SHP77 treated with DMSO at 0.1 percent for 48 hours (cell line): ENCODE results near the gene ZNF138.
"Not testable (repeated sequence)": the region's sequence is repeated elsewhere in the genome, so short reads cannot be mapped to it uniquely, and the experiment has no call there.

ENCODE experiments used
- DNase-seq: peaks from one replicate; lab custom pipeline; 2025; lab: John Stamatoyannopoulos, UW

Gene ZNF138

GRCh38 chr7:64838691-64839090 is 44.5 kb downstream of the ZNF138 start:
- no peak for DNase-seq

GRCh38 chr7:64839910-64840309 is 45.7 kb downstream of the ZNF138 start:
- DNase-seq: no peak

DNA sequence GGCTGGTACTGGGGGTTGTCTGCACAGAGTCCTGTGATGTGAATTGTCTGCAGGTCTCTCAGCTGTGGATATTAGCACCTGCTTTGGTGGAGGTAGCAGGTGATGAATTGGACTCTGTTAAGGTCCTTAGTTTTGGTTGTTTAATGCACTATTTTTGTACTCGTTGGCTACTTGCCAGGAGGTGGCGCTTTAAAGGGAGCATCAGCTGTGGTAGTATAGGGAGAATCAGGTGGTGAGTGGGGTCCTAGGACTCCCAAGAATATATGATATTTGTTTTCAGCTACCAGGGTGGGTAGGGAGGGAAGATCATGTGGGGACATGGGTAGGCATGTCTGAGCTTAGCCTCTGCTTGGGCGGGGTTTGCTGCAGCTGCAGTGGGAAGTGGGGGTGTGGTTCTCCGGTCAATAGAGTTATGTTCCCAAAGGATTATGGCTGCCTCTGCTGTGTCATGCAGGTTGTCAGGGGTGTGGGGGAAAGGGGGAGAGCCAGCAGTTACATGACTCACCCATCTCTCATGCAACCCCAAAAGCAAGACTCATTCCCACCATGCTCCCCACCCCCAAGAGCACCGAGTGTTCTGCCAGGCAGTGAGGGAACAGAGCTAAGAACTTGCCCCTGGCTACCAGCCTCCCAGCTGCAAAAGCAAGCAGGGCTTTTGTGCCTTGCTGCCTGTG is 55.2 kb downstream of the ZNF138 start:
- peak; percentile 92 for DNase-seq

DNA sequence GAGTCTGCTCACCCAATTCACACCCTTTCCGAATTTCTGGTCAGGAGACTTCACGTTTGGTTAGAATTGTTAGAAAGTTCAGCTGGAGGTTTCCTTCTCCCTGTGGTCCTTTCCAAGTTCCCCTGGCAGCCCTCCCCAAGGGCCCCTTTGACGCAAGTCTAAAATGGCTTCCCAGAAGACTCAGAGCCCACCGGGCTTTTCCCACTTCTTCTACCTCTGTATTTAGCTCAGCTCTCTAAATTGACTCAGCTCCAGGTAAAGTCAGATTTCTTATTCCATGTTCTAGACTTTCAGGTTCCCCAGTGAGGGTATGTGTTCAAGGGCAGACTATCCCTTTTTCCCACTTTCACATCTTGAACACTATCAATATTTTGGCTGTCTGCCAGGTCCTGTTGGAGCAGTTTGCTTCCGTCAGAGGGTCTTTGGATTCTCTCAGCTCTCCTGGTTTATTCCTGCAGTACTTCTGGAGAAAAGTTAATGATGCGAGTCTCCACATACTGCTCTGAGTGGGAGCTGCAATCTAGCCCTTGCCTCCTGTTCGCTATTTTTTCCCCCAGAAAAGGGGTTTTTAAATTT is 55.8 kb downstream of the ZNF138 start:
- DNase-seq: no peak

GRCh38 chr7:64853679-64854078 is 59.5 kb downstream of the ZNF138 start:
- no peak for DNase-seq

- no peak for DNase-seq
Measured at GRCh38 chr7:64854969-64855368, 60.7 kb downstream of the ZNF138 start.

DNA sequence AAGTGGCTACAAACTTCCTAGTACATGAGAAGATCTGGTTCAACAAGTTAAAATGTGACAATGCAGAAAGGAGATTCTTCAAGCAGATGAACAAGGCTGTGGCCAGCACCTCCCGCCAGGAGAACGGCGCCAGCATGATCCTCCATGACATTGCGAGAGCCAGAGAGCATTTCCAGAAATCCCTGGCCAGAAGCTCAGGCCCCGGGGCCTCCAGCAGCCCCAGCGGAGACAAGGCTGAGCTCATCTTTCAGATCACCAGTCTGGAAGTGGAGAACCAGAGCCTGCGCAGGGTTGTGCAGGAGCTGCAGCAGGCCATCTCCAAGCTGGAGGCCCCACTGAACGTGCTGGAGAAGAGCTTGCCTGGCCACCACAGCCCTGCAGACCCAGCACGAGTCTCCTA is 68.8 kb downstream of the ZNF138 start:
- DNase-seq: no peak

GRCh38 chr7:64863530-64863929 is 69.3 kb downstream of the ZNF138 start:
- not testable (repeated sequence) for DNase-seq

DNA sequence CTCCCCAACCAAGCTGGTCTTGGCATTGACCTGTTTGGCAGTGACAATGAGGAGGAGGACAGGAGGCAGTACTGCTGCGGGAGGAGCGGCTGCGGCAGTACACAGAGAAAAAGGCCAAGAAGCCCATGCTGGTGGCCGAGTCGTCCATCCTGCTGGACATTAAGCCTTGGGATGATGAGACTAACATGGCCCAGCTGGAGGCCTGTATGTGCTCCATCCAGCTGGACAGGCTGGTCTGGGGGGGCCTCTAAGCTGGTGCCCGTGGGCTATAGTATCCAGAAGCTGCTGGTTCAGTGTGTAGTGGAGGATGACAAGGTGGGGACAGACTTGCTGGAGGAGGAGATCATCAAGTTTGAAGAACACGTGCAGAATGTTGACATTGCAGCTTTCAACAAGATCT is 69.7 kb downstream of the ZNF138 start:
- no peak for DNase-seq

DNA sequence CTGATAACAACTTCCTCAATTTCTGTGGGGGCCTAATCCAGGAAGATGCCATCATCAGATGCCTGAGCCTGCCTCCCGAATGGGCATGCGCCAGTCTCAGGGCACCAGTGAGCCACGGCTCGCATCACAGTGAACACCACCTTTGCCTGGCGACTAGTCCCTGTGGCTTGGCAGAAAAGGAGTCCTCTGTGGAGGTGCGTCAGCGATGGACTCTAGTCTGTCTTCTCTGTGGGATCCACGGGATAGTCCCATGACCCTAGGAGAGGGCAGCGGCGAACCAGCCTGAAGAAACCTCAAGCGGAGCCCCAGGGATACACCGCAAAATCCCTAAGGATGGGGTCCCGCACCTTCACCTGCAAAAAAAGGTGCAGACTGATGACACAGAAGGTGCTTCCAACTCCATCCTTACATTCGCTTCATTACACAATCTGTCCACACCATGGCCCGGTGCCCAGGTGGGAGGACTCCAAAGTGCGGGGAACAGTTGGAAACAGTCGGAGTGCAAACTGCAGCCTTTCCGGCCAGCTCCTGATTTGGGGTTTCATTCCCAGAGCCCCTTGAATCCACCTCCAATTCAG is 73.7 kb downstream of the ZNF138 start:
- no peak for DNase-seq

GRCh38 chr7:64868499-64868898 is 74.3 kb downstream of the ZNF138 start:
- DNase-seq: no peak

- DNase-seq: no peak
Measured at GRCh38 chr7:64869121-64869725, 75.0 kb downstream of the ZNF138 start.

- DNase-seq: no peak
Measured at GRCh38 chr7:64869912-64870562, 75.8 kb downstream of the ZNF138 start.

DNA sequence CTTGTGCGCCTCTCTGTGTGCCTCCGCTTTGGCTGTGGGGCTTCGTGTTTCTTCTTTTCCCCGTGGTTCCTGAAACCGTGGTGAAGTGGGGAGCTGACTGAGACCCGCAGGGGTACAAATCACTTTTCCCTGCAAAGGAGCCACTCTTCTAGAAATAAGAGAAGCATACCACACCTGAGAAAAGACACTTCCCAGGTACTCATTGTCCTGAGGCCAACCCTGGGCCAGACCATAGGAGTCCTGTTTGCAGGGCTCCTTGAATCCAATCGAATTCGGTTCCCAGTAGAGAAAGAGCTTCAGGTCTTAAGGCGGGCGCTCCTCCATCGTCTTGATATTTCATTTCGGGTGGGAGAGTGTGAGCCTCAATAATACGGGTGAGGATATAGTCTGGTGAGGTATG is 76.4 kb downstream of the ZNF138 start:
- no peak for DNase-seq

- no peak for DNase-seq
Measured at GRCh38 chr7:64871761-64872160, 77.5 kb downstream of the ZNF138 start.

GRCh38 chr7:64872351-64873154 is 78.3 kb downstream of the ZNF138 start:
- DNase-seq: no peak

GRCh38 chr7:64873155-64873500 is 78.9 kb downstream of the ZNF138 start:
- DNase-seq: no peak

GRCh38 chr7:64873517-64873916 is 79.3 kb downstream of the ZNF138 start:
- DNase-seq: no peak

- DNase-seq: no peak
Measured at GRCh38 chr7:64874114-64874513, 79.9 kb downstream of the ZNF138 start.

- DNase-seq: no peak
Measured at GRCh38 chr7:64874562-64875250, 80.5 kb downstream of the ZNF138 start.

- DNase-seq: no peak
Measured at GRCh38 chr7:64875258-64875657, 81.0 kb downstream of the ZNF138 start.
